K562 (cell line): ENCODE measurements around the gene PI4K2B. TPM values are rescaled to one million over a fixed set of nuclear protein-coding genes. Genes with fewer than 3 reads are reported as not detected.

Source experiments
- ATAC-seq: fragments of 200-7000 bp; cut with Tn5 transposase; 3 replicates; pipeline ENCODE4 v1.9.1; 2020; ENCODE audit warnings: moderate library complexity
- BruUV-seq: library from RNA; stranded (reverse); fragments of 400-500 nt; replicated peaks from 2 replicates; lab custom pipeline; 2021; lab: Mats Ljungman, UMichigan
- CTCF ChIA-PET: fragments of 300-600 bp; formaldehyde crosslinking; extraction: SDS; loops from one replicate; lab custom pipeline; 2021; ENCODE audit warnings: low intra/inter-chr PET ratio; lab: Yijun Ruan, JAX
- POLR2A ChIA-PET: fragments of 300-600, 350-650 bp; sonication (Branson Sonifier 250); formaldehyde crosslinking; extraction: SDS; loops from one replicate; lab custom pipeline; 2021; ENCODE audit warnings: antibody characterized with exemption, inconsistent platforms; lab: Yijun Ruan, JAX
- DNase-seq, 4 experiments: peaks; one replicate each; pipeline versions ENCODE4 v3.0.0 to v3.0.0-alpha.2; 2011 to 2018; ENCODE audit warnings: low spot score in 3 of 4, mixed read lengths in 3 of 4; ENCODE audit errors: extremely low read depth in 1 of 4
- FAIRE-seq: peaks from 2 replicates; lab custom pipeline; 2011; peaks lifted over from hg19 to GRCh38; lab: Jason Lieb, UNC
- H2AFZ ChIP-seq: 2 replicates; pipeline ENCODE4 v1.6.0; 2011; ENCODE audit warnings: low read depth, low read length, control low read depth, inconsistent platforms
- H3K27ac ChIP-seq: fragments of 200-600 bp; 3 replicates; pipeline ENCODE4 v1.8.0; 2011; ENCODE audit warnings: low read depth, mild to moderate bottlenecking, control low read depth, inconsistent platforms, low read length, moderate library complexity, mixed read lengths; ENCODE audit errors: extremely low read depth
- H3K27me3 ChIP-seq, 2 experiments: fragments of 300-600 bp in 1 of 2; 2 replicates in 1 of 2; 3 replicates in 1 of 2; pipeline versions ENCODE4 v1.6.0 to v1.8.0; 2011; ENCODE audit warnings: inconsistent platforms in 2 of 2, low read length in 2 of 2, mild to moderate bottlenecking in 1 of 2, mixed read lengths in 1 of 2, moderate library complexity in 1 of 2; ENCODE audit not compliant: control insufficient read depth in 2 of 2, insufficient read depth in 2 of 2
- H3K36me3 ChIP-seq: fragments of 300-600 bp; 3 replicates; pipeline ENCODE4 v1.8.0; 2011; ENCODE audit warnings: mild to moderate bottlenecking, low read length, inconsistent platforms; ENCODE audit not compliant: control insufficient read depth, insufficient read depth
- H3K4me1 ChIP-seq, 2 experiments: fragments of 200-600 bp in 1 of 2; replicated peaks in 1 of 2; 2 replicates in 1 of 2; 3 replicates in 1 of 2; pipeline versions ENCODE4 v1.5.1 to v1.8.0; 2011; ENCODE audit warnings: inconsistent platforms in 2 of 2, low read length in 2 of 2, mild to moderate bottlenecking in 1 of 2, mixed read lengths in 1 of 2, moderate library complexity in 1 of 2; ENCODE audit not compliant: control insufficient read depth in 2 of 2, insufficient read depth in 2 of 2
- H3K4me2 ChIP-seq: 2 replicates; pipeline ENCODE4 v1.6.1; 2011; ENCODE audit warnings: low read length, control low read depth, inconsistent platforms, mixed read lengths; ENCODE audit not compliant: insufficient read depth
- H3K4me3 ChIP-seq: fragments of 200-600 bp; sonication (generic), shearing (Covaris generic); 2 replicates; pipeline ENCODE4 v1.5.1; 2016; ENCODE audit warnings: control low read depth, inconsistent platforms
- H3K79me2 ChIP-seq: fragments of 200-600 bp; 3 replicates; pipeline ENCODE4 v1.8.0; 2011; ENCODE audit warnings: low read length, inconsistent platforms; ENCODE audit not compliant: control insufficient read depth, insufficient read depth
- H3K9ac ChIP-seq, 2 experiments: 2 replicates each; pipeline versions ENCODE4 v1.6.0 to v1.6.1; 2011; ENCODE audit warnings: low read depth in 2 of 2, low read length in 2 of 2, control low read depth in 1 of 2, inconsistent platforms in 1 of 2, mild to moderate bottlenecking in 1 of 2, mixed read lengths in 1 of 2; ENCODE audit not compliant: insufficient read depth in 1 of 2
- H3K9me1 ChIP-seq: one replicate; pipeline ENCODE4 v1.6.0; 2011; ENCODE audit warnings: inconsistent platforms, mild to moderate bottlenecking, low read length, moderate library complexity; ENCODE audit not compliant: control insufficient read depth, insufficient read depth
- H3K9me3 ChIP-seq: replicated peaks from 2 replicates; pipeline ENCODE4 v1.5.1; 2011; ENCODE audit warnings: low read depth, low read length, inconsistent platforms; ENCODE audit not compliant: control insufficient read depth, insufficient read depth
- H4K20me1 ChIP-seq: replicated peaks from 2 replicates; pipeline ENCODE4 v1.6.1; 2011; ENCODE audit warnings: low read length, inconsistent platforms, mixed read lengths; ENCODE audit not compliant: control insufficient read depth, insufficient read depth
- CBFA2T2 ChIP-seq: fragments of 450-650 bp; conservative IDR thresholded peaks from 2 replicates; pipeline ENCODE4 v1.6.1; 2017; ENCODE audit warnings: mild to moderate bottlenecking
- HMBOX1 ChIP-seq: sonication (generic); IDR thresholded peaks from 2 replicates; pipeline ENCODE4 v1.6.1; 2016
- NFRKB ChIP-seq: fragments of 450-650 bp; IDR thresholded peaks from 2 replicates; pipeline ENCODE4 v1.6.1; 2016; ENCODE audit warnings: low read depth
- NFXL1 ChIP-seq: fragments of 450-650 bp; formaldehyde crosslinking; IDR thresholded peaks from 2 replicates; pipeline ENCODE4 v1.4.0; 2021; ENCODE audit warnings: mild to moderate bottlenecking
- PHB2 ChIP-seq: fragments of 450-650 bp; IDR thresholded peaks from 2 replicates; pipeline ENCODE4 v1.6.1; 2017; ENCODE audit warnings: low read depth
- SRSF1 ChIP-seq: fragments of 200-400 bp; formaldehyde crosslinking; IDR thresholded peaks from 2 replicates; pipeline ENCODE4 v1.6.1; 2017; ENCODE audit warnings: mild to moderate bottlenecking, low read depth, low read length, moderate library complexity
- ZNF318 ChIP-seq, 2 experiments: fragments of 450-650 bp; IDR thresholded peaks; 2 replicates each; pipeline ENCODE4 v1.6.1; 2016; ENCODE audit warnings: mild to moderate bottlenecking in 2 of 2, borderline replicate concordance in 1 of 2, low read depth in 1 of 2, moderate library complexity in 1 of 2
- ZNF354B ChIP-seq: fragments of 250-450 bp; sonication (Bioruptor Pico); IDR thresholded peaks from 2 replicates; pipeline ENCODE4 v1.4.0; 2020
- WGBS: fragments of 100-300 bp; shearing (Covaris generic); methylation state at CpG from one replicate; pipeline ENCODE4 v1.1.6; 2016; ENCODE audit warnings: low coverage, mixed read lengths; ENCODE audit not compliant: insufficient coverage; ENCODE audit errors: missing lambda C conversion rate; 5-methylcytosine and 5-hydroxymethylcytosine counted together
- in situ Hi-C: fragments of 300-500 bp; cut with MboI; formaldehyde crosslinking; loops from 4 replicates; pipeline ENCODE4 v1.15.0; 2018; ENCODE audit warnings: inconsistent platforms, mixed read lengths
- intact Hi-C: fragments of 100-400 bp; cut with micrococcal nuclease; formaldehyde crosslinking; loops from 2 replicates; pipeline ENCODE4 v1.14.2; 2022
- polyA plus RNA-seq, 8 experiments: library from polyadenylated mRNA; depleted of rRNA in 4 of 8; stranded (reverse) in 5 of 8; unstranded in 3 of 8; fragments of >200 nt; fragmentation: Nextera tagmentation in 2 of 8; fragmentation: Illumina TruSeq in 1 of 8; extraction: Ambion mirVana in 2 of 8; extraction: Trizol in 1 of 8; gene quantifications; 2 replicates each; pipeline versions ENCODE4 v1.2.1 to v1.2.3, GENCODE V29; 2011 to 2014; ENCODE audit warnings: inconsistent platforms in 1 of 8, missing spikeins in 1 of 8
- total RNA-seq, 7 experiments: library from RNA; depleted of rRNA in 6 of 7; stranded (reverse); fragments of >200 nt in 6 of 7; fragmentation: Illumina TruSeq in 2 of 7; extraction: Trizol in 2 of 7; gene quantifications; 2 replicates each; pipeline versions ENCODE4 v1.2.1 to v1.2.3, GENCODE V29; 2011 to 2021; ENCODE audit warnings: low replicate concordance in 1 of 7

The PI4K2B gene
- total and polyA plus RNA-seq, 9 of the 15 experiments (the other 6 are each of a cell fraction or from before 2014, with no cell fraction given) = 4.5 to 21.4 (median 16.5) TPM

DNA sequence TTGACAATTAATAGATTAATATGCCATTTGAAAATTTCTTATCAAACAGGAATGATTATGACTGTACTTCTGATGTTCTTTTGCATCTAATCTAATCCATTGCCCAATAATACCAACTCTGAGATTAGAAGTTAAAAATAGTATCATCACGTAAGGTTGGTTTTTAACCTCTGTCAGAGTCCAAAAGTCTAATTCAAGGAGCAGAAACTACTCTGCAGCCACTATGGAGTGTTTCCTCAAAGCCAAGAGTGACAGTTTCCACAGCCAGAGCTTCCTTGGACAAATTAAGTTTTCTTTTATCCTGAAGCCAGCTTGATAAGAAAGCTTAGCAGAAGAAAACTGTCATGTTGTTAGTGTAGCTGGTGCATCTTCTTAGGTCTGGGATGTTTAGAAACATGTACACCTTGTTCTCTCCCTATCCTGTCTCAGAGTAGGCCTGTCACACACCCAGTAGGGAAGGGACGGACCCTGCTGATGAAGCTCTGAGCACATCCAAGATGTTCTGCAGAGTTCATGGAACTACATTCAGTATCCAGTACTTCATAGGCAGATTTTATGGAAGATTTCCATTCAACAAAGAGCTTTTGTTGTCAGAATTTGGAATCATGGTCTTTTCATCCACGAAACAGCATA is 20.4 kb upstream of the PI4K2B start:
- Histone ChIP-seq H3K4me3 (no peak overlapping the region), H3K9me1 (no peaks in the 10 kb centered on the region), H2AFZ (no peak overlapping the region), H3K9me3 (no peaks in the 10 kb centered on the region; the same call in 1 of the 2 replicates), H3K9ac (no peak overlapping the region), H4K20me1 (no peaks in the 10 kb centered on the region), H3K27me3 (no peaks in the 10 kb centered on the region), H3K36me3 (no peaks in the 10 kb centered on the region), H3K4me1 (no peaks in the 10 kb centered on the region), H3K79me2 (no peaks in the 10 kb centered on the region), H3K4me2 (no peak overlapping the region), H3K27ac (no peak overlapping the region)
- in situ Hi-C loops (no loop called here), intact Hi-C loops (no loop called here)
- DNase-seq (no peak), ATAC-seq (no peak), FAIRE-seq (no peak)
- 3% methylated on average over 3 of the region's 3 CpGs for WGBS
- ChIA-PET POLR2A (interaction anchor here (0.6 to 1.6 kb wide), 2 partner anchors 20 to 67 kb away, joined by 3 to 5 read pairs; partner anchors contain the start of gene PI4K2B), CTCF (no interaction called here)
- BruUV-seq = no TSS peak
- TF ChIP-seq CBFA2T2 = no peak
- TF ChIP-seq HMBOX1 = no peak
- TF ChIP-seq ZNF354B (CRISPR knock-in tag) = no peak
- no peak for TF ChIP-seq NFXL1 (CRISPR knock-in tag)
- no peak for TF ChIP-seq ZNF318 (IDR thresholded peaks at IDR 0.05; ENCODE audit: borderline replicate concordance in 1 of 2, low read depth in 1 of 2)
- TF ChIP-seq SRSF1 = no peak
- TF ChIP-seq NFRKB = no peak
- TF ChIP-seq PHB2 = no peak
